GM18505 (cell line): Measurements from ENCODE around the gene ASXL2.
"Not testable (repeated sequence)": the region's sequence is repeated elsewhere in the genome, so short reads cannot be mapped to it uniquely, and the experiment has no call there.

Source experiments
- ATAC-seq: cut with Tn5 transposase; IDR thresholded peaks from one replicate; pipeline ENCODE4 v1.9.1; 2021; ENCODE audit not compliant: unreplicated experiment
- POLR2A ChIP-seq: IDR thresholded peaks from 4 replicates; pipeline ENCODE4 v1.6.1; 2011; ENCODE audit warnings: borderline replicate concordance; ENCODE audit not compliant: insufficient read depth, insufficient read length; ENCODE audit errors: extremely low read depth

Gene ASXL2

GRCh38 chr2:25878361-25879132 is at the start of gene ASXL2:
TSS of gene ASXL2 (minus strand) at chr2:25878487. CDS start at chr2:25878222, 265 bp downstream.
- peak; percentile 97 for TF ChIP-seq POLR2A
- ATAC-seq = peak; percentile 93

GRCh38 chr2:25926984-25927756 is 48.9 kb upstream of the ASXL2 start:
- ATAC-seq = no peak
- no peak for TF ChIP-seq POLR2A

- no peak for TF ChIP-seq POLR2A
- ATAC-seq = no peak
Observed at GRCh38 chr2:25922501-25922900, 44.2 kb upstream of the ASXL2 start.

- no peak for ATAC-seq
- TF ChIP-seq POLR2A = no peak
Observed at GRCh38 chr2:25920786-25921415, 42.6 kb upstream of the ASXL2 start.

GRCh38 chr2:25920336-25920735 is 42.0 kb upstream of the ASXL2 start:
- no peak for ATAC-seq
- no peak for TF ChIP-seq POLR2A

GRCh38 chr2:25917832-25918231 is 39.5 kb upstream of the ASXL2 start:
- no peak for ATAC-seq

GRCh38 chr2:25917411-25917810 is 39.1 kb upstream of the ASXL2 start:
- not testable (repeated sequence) for ATAC-seq

More at GRCh38 chr2:25917832-25918231, 39.5 kb upstream of the ASXL2 start:
- TF ChIP-seq POLR2A = no peak

GRCh38 chr2:25915944-25916772 is 37.9 kb upstream of the ASXL2 start:
- ATAC-seq = not testable (repeated sequence)

GRCh38 chr2:25915411-25915810 is 37.1 kb upstream of the ASXL2 start:
- not testable (repeated sequence) for ATAC-seq

GRCh38 chr2:25913696-25913973 is 35.3 kb upstream of the ASXL2 start:
- ATAC-seq = not testable (repeated sequence)

- ATAC-seq = no peak
Observed at GRCh38 chr2:25912851-25913695, 34.8 kb upstream of the ASXL2 start.

GRCh38 chr2:25909574-25909973 is 31.3 kb upstream of the ASXL2 start:
- ATAC-seq = not testable (repeated sequence)

More at GRCh38 chr2:25912851-25913695, 34.8 kb upstream of the ASXL2 start:
- TF ChIP-seq POLR2A = no peak

- no peak for ATAC-seq
- TF ChIP-seq POLR2A = no peak
Observed at GRCh38 chr2:25905126-25905525, 26.8 kb upstream of the ASXL2 start.
